CD4-positive, alpha-beta T cell treated with Interleukin-21 for 1 hour (primary cell): ENCODE results near the gene DND1.
"Not testable (repeated sequence)": the region's sequence is repeated elsewhere in the genome, so short reads cannot be mapped to it uniquely, and the experiment has no call there.

Experiments
- DNase-seq: peaks from one replicate; pipeline ENCODE4 v3.0.0-alpha.2; 2020

The DND1 gene

GRCh38 chr5:140673187-140673976 lies at the start of gene DND1:
Gene DND1 (minus strand): TSS chr5:140673576. CDS start chr5:140673542, 34 bp downstream.
- DNase-seq: no peak

- not testable (repeated sequence) for DNase-seq
Measured at GRCh38 chr5:140721395-140721794, 48.0 kb upstream of the DND1 start.

DNA sequence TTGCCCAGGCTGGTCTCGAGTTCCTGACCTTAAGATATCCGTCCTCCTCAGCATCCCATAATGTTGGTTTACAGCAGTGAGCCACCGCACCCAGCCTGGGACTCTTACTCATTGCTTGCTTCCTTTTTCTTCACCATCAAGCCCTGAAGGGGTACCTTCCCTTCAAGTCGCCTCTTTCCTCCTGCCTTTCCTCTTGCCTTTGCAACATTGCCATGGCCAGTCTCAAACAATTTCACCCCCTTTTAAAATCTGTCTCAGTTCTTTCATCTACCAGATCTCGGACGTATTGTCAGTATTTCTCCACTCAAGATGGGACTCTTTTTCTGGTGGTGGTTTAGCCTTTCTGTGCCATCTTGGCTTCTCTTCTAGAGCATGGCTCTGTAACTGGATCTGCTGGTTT lies 47.4 kb upstream of the DND1 start:
- not testable (repeated sequence) for DNase-seq

- DNase-seq: no peak
Measured at GRCh38 chr5:140718266-140718592, 44.9 kb upstream of the DND1 start.

DNA sequence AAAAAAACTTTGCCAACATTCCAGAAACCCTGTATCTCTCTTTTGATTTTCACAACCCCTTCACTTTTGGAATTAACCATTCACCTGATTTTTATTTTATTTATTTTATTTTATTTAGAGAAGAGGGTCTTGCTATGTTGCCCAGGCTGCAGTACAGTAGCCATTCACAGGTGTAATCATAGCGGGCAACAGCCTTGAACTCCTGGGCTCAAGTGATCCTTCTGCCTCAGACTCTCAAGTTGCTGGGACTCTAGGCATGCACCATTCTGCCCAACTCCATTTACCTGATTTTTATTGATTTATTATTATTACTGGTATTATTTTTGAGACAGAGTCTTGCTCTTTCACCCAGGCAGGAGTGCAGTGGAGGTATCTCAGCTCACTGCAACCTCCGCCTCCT lies 42.9 kb upstream of the DND1 start:
- DNase-seq: not testable (repeated sequence)

DNA sequence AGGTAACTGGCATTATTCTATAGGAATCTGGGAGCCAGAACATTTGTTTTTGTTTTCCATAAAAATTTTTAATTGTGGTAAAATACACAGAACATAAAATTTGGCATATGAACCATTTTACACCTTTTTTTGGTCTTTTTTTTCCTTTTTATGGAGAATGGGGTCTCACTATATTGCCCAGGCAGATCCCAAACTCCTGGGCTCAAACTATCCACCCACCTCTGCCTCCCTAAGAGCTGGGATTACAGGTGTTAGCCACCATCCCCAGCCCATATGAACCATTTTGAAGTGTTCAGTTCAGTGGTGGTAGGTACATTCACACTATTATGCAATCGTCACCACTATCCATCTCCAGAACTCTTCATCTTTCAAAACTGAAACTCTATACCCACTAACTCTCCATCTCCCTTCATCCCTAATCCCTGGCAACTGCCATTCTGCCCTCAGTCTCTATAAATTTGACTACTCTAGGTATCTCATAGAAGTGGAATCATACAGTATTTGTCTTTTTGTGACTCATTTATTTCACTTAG lies 40.3 kb upstream of the DND1 start:
- no peak for DNase-seq

DNA sequence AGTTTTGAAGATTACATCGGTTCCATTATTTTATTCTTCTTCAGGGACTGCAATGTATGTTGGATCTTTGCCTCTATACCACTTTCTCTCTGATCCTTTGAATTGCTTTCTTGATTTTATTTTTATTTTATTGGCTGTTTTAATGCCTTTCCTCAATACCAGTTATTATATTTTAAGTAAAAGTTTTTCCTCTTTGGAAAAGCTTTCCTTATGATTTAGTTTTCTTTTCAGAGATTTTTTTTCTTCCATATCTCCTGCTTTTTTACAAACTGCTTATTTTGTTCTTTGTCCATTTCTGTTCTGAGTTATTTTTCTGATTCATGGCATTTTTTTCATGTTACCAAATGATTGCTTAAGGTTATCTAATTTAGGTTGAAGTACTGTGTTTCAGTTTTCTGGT lies 38.4 kb upstream of the DND1 start:
- DNase-seq: no peak

DNA sequence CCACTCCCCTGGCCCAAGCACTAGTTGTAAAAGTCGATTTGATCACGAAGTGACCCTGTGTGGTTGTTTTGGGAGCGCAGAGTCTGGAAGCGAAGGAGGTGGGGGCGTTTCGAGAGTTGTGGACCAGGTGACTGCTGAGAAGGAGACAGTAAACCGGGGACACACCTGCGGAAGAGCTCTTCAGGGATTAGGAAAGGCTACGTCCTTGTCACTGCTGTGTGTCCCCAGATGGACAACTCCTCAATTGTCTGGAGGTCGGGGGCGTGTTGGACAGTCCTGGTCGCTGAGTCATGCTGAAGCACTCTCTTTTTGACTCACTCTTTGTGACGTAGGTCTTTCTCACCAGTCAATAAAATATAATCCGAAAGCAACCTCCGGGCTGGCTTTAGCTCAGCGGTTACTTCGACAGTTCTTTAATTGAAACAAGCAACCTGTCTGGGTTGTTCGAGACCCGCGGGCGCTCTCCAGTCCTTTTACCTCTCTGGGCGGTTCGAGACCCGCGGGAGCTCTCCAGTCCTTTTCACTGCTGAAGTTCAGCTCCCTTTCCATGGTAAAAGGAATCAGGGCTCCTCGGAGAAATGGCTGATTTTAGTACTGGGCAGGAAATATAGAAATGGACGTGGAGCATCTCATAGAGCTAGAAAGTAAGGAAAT lies 37.6 kb upstream of the DND1 start:
- peak; percentile 96 for DNase-seq

- DNase-seq: not testable (repeated sequence)
Measured at GRCh38 chr5:140708787-140709186, 35.4 kb upstream of the DND1 start.

- no peak for DNase-seq
Measured at GRCh38 chr5:140707812-140708211, 34.4 kb upstream of the DND1 start.

GRCh38 chr5:140700177-140701144 lies 27.1 kb upstream of the DND1 start, which contains the start of gene ZMAT2:
Gene ZMAT2 (plus strand): TSS chr5:140700447. CDS start chr5:140700461, 14 bp downstream.
- peak; percentile 97 for DNase-seq

DNA sequence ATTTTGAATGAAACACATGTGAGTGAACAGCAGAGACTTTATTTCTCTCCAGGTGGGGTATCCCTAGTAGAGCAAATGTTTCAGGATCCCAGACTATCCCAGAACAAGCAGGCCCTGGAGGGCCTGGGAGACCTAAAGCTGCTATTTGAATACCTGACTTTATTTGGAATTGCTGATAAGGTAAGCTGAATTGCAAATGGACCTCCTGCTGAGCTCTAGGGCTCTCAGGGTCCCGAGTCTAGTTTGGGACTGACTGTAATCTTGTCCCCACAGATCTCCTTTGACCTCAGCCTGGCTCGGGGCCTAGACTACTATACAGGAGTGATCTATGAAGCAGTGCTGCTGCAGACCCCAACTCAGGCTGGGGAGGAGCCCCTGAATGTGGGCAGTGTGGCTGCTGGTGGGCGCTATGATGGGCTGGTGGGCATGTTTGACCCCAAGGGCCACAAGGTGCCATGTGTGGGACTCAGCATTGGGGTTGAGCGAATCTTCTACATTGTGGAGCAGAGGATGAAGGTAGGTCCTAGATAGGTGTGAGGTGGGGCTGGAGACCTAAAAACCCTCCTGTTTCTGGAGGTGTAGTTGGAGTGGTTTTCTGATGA lies 23.6 kb upstream of the DND1 start:
- DNase-seq: no peak

DNA sequence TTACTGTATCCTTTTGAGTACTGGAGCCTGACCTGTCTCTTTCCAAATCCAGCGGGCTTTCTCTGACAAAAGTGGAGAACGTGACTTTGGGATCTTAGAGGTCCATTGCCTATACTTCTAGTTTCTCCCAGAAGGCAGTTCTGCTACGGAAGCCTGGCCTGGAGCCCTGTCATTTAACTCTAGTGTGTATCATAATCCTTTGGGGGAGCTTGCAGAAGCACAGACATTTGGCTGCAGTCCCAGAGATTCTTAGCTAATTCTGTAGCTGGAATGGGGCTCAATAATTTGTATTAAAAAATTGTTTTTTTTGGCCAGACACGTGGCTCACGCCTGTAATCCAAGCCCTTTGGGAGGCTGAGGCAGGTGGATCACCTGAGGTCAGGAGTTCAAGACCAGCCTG lies 20.9 kb upstream of the DND1 start:
- no peak for DNase-seq

DNA sequence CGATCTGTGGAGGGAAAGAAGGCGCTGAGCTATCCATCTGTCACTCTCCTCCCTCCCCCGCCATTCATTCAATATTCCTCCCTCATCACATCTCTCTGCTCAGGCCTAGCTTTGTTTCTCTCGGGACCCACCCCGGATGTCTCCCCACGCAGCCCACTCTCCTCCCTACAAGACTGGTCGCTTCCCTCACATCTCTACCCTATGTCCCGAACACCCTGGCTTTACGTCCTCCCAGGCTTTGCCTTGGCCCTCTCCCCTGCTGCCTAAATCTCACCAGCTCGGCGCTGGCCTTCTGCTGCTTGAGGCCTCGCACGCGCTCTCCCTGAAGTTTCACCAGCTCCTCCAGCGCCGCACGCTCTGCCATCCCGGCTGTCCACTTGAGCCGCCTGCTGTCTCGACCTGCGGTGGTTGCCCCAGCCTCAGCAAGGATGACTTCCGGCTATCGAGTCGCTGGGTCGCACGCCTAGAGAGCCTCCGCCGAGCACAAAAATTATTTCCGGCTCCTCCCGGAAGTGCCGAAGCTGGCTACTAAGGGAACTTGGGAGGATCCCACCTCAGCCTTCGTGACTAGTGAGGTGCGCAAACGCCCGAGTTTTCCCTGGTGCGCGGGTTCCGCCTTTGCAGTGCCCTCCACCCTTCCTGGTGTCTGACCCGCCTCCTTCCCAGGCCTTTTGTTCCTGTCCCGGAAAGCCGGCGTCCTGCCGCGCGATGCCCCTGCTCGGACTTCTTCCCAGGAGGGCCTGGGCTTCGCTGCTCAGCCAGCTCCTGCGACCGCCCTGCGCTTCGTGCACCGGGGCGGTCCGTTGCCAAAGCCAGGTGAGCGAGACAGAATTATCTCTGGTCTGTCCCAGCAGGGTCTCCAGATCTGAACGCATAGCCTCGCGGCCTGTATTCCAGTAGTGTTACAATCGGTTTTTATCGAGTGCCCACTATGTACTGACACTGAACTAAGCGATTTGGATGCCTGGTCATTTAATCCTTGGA lies 17.9 kb upstream of the DND1 start, which contains the start of the genes HARS1 and HARS2:
TSS of gene HARS1 (minus strand) at position 430 of the 984 bp plus-strand sequence. CDS start at position 364, 66 bp downstream.
TSS of gene HARS2 (plus strand) at position 515 of the 984 bp plus-strand sequence. CDS start at position 709, 194 bp downstream.
- peak; percentile 89 for DNase-seq

DNA sequence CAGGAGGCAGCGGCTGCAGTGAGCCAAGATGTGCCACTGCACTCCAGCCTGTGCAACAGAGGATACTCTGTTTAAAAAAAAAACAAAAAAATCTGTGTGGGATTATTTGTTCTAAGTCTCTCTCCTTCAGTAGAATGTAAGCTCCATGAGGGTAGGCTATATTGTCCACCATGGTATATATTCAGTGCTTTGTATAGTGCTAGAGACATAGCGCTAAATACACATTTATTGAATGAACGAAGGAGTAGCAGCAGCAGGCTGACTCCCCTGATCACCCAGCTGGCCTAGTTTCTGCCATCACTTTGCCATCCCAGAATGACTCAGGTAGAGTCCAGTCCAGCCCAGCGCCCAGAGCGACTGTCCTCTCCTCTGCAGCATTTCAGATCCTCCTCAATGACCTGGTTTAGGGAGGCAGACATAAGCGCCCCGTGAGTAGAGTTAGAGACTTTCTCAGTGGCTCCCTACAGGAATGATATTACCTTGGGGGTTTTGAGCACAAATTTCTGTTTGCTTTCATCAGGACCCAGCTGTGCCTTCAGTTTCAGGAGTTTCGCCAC lies 17.1 kb upstream of the DND1 start:
- no peak for DNase-seq

- DNase-seq: no peak
Measured at GRCh38 chr5:140678993-140679392, 5.6 kb upstream of the DND1 start.

- DNase-seq: no peak
Measured at GRCh38 chr5:140677947-140678346, 4.6 kb upstream of the DND1 start.

- DNase-seq: no peak
Measured at GRCh38 chr5:140674629-140675028, 1.3 kb upstream of the DND1 start.

- no peak for DNase-seq
Measured at GRCh38 chr5:140674211-140674610, 835 bp upstream of the DND1 start.

DNA sequence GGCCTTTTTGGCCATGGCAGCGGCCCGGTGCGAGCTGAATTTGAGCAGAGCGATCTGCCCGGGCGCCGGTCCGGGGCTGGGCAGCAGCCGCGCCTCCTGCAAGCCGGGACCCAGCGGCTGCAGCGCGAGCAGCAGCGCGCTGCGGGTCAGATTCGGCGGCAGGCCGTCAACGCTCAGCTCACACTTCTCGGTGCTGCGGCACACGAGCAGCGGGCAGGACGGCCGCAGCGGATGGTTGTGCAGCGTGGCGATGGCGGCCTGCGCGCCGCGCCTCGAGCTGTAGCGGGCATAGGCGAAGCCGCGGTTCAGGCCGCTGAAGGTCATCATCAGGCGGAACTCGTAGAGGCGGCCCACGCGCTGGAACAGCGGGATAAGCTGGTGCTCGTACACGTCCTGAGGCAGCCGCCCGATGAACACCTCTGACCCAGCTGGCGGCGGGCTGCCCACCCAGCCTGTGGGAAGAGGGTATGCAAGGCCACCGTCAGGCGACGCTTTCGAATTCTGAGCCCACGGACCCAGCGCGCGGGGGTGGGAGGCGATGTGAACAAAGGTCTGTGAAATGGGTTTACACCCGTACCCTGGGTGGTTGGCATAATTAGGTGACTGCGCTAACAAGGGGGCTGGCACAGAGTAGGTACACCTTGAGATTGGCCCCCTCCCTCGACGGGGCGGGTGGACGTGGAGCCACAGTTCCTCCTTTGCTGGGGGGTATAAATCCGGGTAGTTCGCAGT lies 755 bp downstream of the DND1 start:
- DNase-seq: no peak
